Occipital lobe (tissue), 2 donors: Measurements from ENCODE around the gene LHX1. TPM values are rescaled to one million over a fixed set of nuclear protein-coding genes. Genes with fewer than 3 reads are reported as not detected.

Source experiments
- DNase-seq: peaks from one replicate; lab custom pipeline; 2025; lab: John Stamatoyannopoulos, UW
- total RNA-seq: library from RNA; depleted of rRNA; stranded (reverse); fragments of >200 nt; gene quantifications from one replicate; pipeline ENCODE4 v1.2.3, GENCODE V29; 2014

LHX1 gene
- total RNA-seq, 1 donor from 2014 or later, result not detected

DNA sequence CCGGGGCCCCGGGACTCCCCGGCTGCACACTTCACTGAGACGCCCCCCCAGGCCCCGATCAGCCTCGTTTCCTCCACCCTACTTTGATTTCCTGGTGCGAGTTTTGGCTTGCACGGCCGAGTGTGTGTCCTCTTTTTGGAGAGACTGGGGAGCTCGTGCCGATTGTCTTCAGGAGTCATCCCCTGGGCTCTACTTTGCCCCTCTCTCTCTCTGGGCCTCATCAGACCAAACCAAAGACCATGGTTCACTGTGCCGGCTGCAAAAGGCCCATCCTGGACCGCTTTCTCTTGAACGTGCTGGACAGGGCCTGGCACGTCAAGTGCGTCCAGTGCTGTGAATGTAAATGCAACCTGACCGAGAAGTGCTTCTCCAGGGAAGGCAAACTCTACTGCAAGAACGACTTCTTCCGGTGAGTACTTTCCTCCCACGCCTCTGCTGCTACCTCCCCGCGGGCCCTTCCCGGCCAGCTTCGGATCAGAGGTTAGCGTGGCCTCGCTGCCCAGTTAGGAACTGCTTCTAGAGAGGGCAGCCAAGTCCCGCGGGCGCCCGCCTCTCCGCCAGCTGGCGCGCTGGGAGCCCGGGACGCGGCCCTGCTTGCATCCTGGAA lies 787 bp downstream of the LHX1 start:
- no peak for DNase-seq

DNA sequence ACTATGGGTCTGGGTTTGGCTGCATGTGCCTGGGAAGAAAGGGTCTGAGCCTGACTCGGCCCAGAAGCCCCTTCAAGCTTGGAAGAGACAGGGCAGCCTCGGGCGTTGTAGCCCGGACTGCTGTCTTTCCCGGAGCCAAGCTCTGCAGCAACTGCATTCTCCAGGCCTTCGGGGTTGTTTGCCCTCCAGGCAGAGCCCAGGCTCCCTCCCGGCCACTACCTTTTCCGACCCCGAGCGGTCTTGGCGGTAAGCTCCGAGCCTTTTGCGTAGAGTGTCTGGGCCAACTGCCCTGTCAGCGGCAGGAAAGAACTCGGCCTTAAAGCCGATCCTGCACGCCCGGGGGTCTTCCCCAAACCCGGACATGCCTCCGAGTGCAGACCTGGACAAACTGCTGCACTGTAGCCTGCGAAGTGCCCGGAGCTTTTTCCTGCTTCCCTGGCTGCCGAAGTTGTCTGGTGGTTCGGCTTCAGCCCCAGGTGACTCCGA lies 1.3 kb downstream of the LHX1 start:
- no peak for DNase-seq

GRCh38 chr17:36939052-36939801 lies 2.0 kb downstream of the LHX1 start:
- DNase-seq, result no peak

DNA sequence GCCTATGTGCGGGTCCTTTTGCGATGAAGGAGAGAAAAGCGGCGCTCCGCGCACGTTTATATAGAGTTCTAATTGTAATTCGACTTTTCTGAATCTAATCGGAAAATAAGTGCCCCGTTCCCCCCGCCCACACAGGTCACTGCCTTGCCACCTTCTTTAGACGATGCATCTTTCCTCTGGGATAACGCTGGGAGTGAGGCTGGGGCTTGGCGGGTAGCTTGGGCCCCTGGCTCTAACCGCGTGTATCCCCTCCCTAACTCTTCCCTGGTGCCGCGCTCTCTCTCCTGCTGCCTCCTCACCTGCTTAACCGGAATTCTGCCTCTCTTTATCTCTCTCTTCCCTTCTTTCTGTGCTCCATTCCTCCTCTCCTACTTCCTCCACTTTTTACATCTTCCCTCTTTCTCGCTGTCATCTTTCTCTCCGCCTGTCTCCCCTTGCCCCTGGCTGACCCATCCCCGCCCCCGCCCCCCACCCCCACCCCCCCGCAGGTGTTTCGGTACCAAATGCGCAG lies 2.6 kb downstream of the LHX1 start:
- no peak for DNase-seq

- DNase-seq, result no peak
These were observed 3.3 kb downstream of the LHX1 start for GRCh38 chr17:36940313-36941264.

DNA sequence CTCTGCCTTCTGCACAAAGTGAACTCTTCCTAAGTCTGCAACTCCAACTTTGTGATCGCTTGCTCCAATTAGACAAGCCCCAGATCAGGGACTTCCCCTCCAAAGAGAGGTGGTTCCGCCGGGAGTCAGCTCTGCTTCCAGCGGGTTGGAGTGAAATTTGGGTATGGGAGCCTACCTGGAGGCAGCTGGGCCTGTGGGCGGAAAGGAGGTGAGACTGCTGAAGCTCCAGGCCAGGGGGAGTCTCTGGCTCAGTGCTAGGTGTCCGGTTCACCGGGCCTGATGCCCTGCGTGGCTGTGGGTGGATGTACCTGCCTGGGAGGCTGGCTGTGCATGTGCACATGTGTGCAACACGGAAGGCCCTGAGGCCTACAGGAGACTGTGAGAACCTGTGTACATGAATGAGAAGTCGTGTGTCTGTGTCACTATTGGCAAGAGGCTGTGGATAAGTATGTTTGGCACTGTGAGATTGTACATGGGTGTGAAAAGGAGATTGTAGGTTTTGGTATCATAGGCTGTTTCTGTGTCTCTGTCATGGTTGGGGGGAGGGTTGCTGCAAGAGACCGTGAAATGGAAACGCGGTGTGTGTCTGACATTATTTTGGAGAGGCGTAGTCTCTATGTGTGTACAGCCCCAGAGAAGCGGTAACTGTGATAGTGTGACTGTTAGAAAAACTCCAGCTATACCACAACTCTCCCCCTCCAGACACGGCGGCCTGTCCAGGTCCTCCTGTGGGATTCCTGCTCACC lies 4.2 kb downstream of the LHX1 start:
- DNase-seq, result no peak

GRCh38 chr17:36942019-36942599 lies 4.8 kb downstream of the LHX1 start:
- no peak for DNase-seq

GRCh38 chr17:36942631-36943125 lies 5.4 kb downstream of the LHX1 start:
- no peak for DNase-seq

GRCh38 chr17:36943250-36944191 lies 6.2 kb downstream of the LHX1 start:
- DNase-seq, result no peak

DNA sequence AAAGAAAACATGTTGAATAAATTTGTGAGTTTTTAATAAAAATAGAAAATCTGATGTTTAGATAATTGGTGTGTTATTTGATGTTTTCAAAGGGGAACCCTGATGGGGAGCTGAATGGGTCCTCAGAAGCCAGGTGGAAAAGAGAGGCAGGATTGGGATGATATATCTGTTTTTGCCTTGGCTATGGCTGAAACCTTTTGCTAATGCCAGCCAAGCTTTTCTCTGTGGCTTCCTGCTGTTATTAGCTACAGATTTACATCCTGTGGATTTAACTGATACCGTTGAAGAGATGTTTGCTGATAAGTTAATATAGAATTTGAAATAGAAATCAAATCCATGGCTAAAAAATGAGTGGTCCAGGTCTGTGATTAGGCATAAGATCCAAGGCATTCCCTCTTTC lies 7.3 kb downstream of the LHX1 start:
- no peak for DNase-seq

DNA sequence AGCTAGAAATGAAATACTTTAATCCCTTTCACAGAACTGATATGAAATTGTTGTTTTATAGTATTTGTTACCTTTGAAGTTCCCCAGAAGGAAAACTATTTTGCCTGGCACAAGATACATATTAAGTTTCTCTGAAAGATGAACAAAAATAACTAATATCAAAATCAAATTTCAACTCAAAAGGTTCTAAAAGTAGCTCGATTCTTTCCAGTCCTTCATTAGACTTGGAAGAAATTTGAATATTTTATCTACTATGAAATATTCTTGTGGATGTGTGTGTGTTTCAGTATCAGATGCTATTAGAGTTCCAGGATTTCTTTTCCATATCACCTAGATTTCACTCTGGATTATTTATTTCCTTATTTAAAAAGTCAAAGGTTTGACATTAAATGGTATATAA lies 7.9 kb downstream of the LHX1 start:
- no peak for DNase-seq

GRCh38 chr17:36945959-36946725 lies 8.9 kb downstream of the LHX1 start:
- DNase-seq, result no peak

DNA sequence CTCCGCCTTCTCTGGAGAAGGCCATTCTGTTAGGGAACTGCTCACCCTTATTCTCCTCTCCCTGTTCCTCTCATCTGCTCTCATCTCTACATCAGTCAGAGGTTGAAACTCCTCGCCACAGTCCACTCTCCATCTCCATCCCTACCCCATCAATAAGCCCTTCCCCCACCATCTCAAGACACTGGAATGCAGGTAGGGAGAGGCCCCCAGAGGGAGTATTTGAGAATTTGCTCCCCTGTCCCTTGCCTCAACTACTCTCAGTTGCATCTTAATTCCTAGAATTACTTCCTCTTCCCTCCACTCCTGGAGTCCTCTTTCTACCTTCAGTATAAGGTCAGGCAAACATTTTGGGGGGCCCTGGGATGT lies 9.4 kb downstream of the LHX1 start:
- no peak for DNase-seq

DNA sequence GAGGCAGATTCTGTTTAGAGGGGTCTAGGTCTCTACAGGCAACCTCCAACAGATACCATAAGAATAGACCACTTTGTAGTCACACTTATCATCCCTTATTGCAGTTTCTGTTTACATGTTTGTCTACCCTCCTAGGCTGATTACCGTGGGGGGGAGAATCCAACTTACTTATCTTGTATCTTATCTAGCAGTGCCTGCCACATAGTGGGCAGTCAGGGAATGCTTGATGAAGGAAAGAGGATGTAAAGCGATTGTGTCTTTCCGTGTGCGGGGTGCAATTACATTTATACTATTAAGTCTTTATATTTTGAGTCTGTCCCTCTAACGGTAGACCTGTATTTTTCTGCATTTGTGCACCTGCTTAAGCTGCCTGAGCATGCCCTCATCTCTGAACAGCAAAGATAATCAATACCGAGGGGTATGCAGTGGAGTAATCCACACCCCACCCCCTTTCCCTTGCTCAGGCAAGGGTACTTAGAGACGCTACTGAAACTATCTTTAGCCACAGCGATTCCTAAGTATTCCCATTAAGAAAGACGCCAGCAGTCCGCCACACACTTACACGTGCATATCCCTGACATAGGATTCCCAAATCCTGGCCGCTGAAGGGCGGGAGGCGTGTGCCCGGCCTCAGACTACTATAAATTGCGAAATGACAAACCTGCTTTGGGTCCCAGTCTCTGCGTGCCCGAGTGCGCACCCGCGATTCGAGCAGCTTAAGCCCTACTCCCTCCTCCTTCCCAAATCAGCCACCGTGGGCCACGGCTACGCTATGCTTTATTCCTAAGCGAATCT lies 10.8 kb downstream of the LHX1 start:
- no peak for DNase-seq

DNA sequence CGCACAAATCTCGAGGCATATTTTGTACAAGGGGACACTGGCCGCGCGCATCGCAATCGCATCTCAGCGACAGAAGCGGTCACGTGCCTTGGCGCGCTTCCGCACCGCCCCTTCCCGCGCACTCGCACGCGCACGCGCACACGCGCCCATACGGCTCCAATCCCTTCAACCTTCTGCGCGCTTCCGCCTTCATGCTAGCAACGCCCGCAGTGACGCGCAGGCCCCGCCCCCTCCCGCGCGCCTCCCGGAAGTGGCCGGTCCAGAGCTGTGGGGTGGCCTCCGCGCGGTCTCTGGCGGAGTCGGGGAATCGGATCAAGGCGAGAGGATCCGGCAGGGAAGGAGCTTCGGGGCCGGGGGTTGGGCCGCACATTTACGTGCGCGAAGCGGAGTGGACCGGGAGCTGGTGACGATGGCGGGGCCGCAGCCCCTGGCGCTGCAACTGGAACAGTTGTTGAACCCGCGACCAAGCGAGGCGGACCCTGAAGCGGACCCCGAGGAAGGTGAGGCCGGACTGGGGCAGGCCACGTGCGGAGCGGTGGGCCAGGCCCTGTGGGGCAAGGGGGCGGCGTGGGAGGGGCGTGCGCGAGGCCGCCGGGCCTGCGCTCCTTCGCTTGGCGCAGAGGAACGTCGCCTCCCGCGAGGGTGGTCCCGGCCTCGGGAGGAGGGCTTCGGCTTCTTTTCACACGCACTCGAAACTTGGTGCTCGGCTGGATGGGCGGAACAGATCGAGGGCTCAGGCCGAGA lies 11.6 kb downstream of the LHX1 start, which contains the start of gene AATF:
Gene AATF (plus strand): TSS at position 238 of the 744 bp plus-strand sequence. CDS start 172 bp downstream, at position 410.
- DNase-seq, result peak; percentile 90

- DNase-seq, result no peak
These were observed 12.2 kb downstream of the LHX1 start for GRCh38 chr17:36949461-36949927.

GRCh38 chr17:36950027-36950426 lies 12.8 kb downstream of the LHX1 start:
- DNase-seq, result no peak
